Neutrophil (primary cell): ENCODE results near the gene B4GALT1.

ENCODE experiments used
- H3K27ac ChIP-seq: fragments of 200-600 bp; sonication (generic); 2 replicates; pipeline ENCODE4 v1.5.1; 2016; ENCODE audit warnings: mild to moderate bottlenecking, moderate library complexity
- H3K27me3 ChIP-seq: fragments of 200-600 bp; sonication (generic); 2 replicates; pipeline ENCODE4 v1.6.0; 2016; ENCODE audit warnings: mild to moderate bottlenecking
- H3K36me3 ChIP-seq: fragments of 200-600 bp; sonication (generic); 2 replicates; pipeline ENCODE4 v1.5.1; 2017
- H3K4me1 ChIP-seq, 2 experiments: fragments of 200-600 bp in 1 of 2; sonication (generic) in 1 of 2; 1 replicate in 1 of 2; 2 replicates in 1 of 2; pipeline versions ENCODE4 v1.5.1 to v1.6.1; 2013 to 2016; ENCODE audit warnings: low read depth in 1 of 2, low read length in 1 of 2, mild to moderate bottlenecking in 1 of 2, moderate library complexity in 1 of 2; ENCODE audit not compliant: control insufficient read depth in 1 of 2, insufficient read depth in 1 of 2
- H3K4me3 ChIP-seq, 2 experiments: fragments of 200-600 bp in 1 of 2; sonication (generic) in 1 of 2; 1 replicate in 1 of 2; 2 replicates in 1 of 2; pipeline ENCODE4 v1.5.1; 2013 to 2016; ENCODE audit warnings: low read depth in 1 of 2, low read length in 1 of 2, mild to moderate bottlenecking in 1 of 2, moderate library complexity in 1 of 2
- H3K9me3 ChIP-seq: fragments of 200-600 bp; sonication (generic); 2 replicates; pipeline ENCODE4 v1.5.1; 2016
- TF ChIP-seq, protein P1 (sequence below): fragments of 200-600 bp; sonication (generic); IDR thresholded peaks from 2 replicates; pipeline ENCODE4 v1.5.1; 2016; ENCODE audit warnings: antibody characterized with exemption

Gene B4GALT1

DNA sequence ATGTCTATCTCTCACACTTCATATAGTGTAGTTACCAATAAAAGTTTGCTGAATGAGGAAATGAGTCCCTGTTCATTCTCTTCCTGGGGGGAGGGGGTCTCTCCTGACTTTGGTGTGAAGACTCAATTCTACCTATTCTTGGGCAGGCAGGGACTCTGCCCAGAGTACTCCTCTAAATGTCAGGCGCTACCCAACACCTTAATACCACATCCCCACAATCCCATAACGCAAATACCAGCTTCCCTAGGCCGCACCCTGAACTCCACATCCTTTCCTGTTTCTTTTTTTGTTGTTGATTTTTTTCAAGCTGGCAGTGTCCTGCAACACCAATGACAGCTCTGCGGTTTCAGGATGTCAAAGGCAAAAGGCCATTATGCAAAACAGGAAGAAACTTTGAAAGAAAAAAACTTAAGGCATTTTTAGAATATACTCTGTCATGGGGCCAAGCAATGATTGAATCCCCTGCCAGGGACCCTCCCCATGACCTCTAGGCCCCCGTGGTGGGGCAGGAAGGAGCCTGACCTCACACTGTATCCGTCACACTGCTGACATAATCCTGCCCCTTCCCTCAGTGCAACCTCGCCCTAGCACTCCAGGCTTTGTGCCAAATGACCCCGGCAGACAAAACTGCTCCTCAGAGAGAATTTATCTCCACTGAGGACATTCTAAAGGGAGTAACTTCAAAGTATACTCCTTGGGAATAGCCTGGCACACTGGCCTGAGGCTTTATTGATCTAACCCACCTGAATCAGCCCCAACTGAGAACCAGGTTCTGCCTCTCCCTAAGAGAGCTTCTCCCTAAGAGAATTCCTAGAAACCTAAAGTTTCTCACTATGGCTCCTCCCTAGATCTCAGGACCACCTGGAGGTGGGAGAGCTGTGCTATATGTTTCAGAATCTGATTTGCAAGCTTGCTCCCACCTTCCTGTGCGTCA is 8.0 kb downstream of the B4GALT1 start:
- Histone ChIP-seq H3K9me3 (no peaks in the 10 kb centered on the region), H3K4me3 (peak overlapping the region; percentile 43)

DNA sequence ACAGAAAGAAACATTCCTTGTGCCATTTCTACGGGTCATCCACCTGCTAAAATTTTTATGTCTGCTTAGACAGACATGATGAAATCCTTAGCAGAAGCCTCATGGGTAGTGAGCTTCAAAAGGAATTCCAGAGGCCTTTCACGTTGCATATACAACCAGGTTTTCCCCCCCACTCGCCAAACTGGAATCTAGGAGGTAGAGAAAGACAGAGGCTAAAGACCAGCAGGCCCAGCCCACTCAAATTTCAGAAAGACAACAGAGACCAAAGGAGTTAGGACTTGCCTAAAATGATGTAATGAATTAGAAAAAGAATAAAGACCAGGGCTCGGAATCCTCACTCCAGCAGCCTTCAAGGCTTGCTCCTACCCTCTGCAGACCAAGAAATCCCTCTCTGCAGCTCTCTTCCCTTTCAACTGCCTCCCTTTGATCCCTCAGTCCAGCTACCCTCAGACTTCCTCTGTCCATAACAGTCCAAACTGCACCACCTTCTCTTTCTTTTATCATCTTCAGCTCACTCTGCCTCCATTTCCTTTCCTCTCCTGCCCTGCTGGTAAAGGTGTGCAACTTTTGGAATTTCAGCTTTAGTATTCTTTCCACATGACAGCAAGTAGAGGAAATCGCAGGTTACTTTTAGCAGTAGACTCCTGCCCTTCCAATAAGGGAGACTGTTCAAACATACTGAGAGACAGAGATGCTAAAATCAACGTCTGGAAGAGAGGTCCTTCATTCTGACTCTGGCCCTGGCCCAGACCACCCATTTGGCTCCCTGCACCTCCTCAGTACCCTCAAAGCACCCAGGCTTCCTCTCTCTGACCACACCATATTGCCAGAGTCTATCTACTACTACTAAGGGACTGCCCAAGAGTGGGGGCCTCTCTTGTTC is 8.9 kb downstream of the B4GALT1 start:
- H3K27me3 ChIP-seq = no peaks in the 10 kb centered on the region
- H3K4me1 ChIP-seq = peaks cover 99 to 100% of the 10 kb centered on the region in 2 experiments
- H3K4me3 ChIP-seq = peak overlapping the region; percentile 43
- TF ChIP-seq, protein P1, sequence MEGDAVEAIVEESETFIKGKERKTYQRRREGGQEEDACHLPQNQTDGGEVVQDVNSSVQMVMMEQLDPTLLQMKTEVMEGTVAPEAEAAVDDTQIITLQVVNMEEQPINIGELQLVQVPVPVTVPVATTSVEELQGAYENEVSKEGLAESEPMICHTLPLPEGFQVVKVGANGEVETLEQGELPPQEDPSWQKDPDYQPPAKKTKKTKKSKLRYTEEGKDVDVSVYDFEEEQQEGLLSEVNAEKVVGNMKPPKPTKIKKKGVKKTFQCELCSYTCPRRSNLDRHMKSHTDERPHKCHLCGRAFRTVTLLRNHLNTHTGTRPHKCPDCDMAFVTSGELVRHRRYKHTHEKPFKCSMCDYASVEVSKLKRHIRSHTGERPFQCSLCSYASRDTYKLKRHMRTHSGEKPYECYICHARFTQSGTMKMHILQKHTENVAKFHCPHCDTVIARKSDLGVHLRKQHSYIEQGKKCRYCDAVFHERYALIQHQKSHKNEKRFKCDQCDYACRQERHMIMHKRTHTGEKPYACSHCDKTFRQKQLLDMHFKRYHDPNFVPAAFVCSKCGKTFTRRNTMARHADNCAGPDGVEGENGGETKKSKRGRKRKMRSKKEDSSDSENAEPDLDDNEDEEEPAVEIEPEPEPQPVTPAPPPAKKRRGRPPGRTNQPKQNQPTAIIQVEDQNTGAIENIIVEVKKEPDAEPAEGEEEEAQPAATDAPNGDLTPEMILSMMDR = no peak
- H3K36me3 ChIP-seq = no peaks in the 10 kb centered on the region
- peak overlapping the region; percentile 99 for H3K27ac ChIP-seq
- H3K9me3 ChIP-seq = no peaks in the 10 kb centered on the region

More for the DNA sequence above, 8.0 kb downstream of the B4GALT1 start:
- H3K27me3 ChIP-seq = no peaks in the 10 kb centered on the region
- H3K4me1 ChIP-seq = peaks cover 100% of the 10 kb centered on the region in 2 experiments
- H3K27ac ChIP-seq = peak overlapping the region; percentile 99
- no peaks in the 10 kb centered on the region for H3K36me3 ChIP-seq
- TF ChIP-seq, protein P1 = no peak

DNA sequence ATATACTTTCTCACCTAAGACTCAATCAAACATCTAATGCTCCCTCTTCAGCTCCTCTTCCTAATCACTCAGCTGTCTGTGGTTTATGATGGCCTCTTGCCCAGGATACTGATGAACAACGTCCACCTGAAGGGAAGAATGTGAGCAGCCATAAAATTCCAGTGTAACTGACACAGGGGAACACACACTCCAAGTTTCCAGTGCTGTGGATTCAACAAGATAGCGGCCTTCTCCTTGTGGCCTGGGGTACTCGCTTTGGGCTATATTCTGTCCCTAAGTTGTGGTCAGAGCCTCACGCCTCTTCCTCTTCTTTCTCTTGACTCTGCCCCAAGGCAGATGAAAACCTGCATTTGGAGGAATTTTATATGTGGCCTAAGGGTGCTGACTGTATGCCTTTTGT is 11.7 kb downstream of the B4GALT1 start:
- Histone ChIP-seq H3K9me3 (no peaks in the 10 kb centered on the region), H3K36me3 (no peaks in the 10 kb centered on the region), H3K4me1 (peaks cover 95 to 98% of the 10 kb centered on the region in 2 experiments), H3K27me3 (no peaks in the 10 kb centered on the region), H3K27ac (peak overlapping the region; percentile 99), H3K4me3 (peak overlapping the region in 1 of 2 experiments; percentile 39)
- TF ChIP-seq, protein P1 = no peak

GRCh38 chr9:33154371-33154770 is 12.8 kb downstream of the B4GALT1 start:
- H3K4me1 ChIP-seq = peaks cover 88 to 89% of the 10 kb centered on the region in 2 experiments
- TF ChIP-seq, protein P1 = no peak
- peak overlapping the region in 1 of 2 experiments; percentile 39 for H3K4me3 ChIP-seq
- peak overlapping the region; percentile 99 for H3K27ac ChIP-seq
- H3K27me3 ChIP-seq = no peaks in the 10 kb centered on the region
- no peaks in the 10 kb centered on the region for H3K9me3 ChIP-seq
- no peaks in the 10 kb centered on the region for H3K36me3 ChIP-seq

DNA sequence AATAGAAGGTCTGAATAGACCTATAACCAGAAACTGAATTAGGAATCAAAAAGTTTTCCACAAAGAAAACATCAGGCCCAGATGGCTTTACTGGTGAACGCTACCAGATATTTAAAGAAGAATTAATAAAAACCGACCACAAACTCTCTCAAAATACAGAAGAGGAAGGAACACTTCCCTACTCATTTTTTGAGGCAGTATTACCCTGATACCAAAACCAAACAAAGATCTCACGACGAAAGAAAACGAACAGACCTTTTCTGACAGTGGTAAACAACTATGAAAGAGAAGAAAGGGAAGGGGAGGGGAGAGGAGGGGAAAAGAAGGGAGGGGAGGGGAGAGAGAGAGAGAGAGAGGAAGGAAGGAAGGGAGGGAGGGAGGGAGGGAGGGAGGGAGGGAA is 13.5 kb downstream of the B4GALT1 start:
- no peaks in the 10 kb centered on the region for H3K27me3 ChIP-seq
- H3K36me3 ChIP-seq = no peaks in the 10 kb centered on the region
- peaks cover 82 to 88% of the 10 kb centered on the region in 2 experiments for H3K4me1 ChIP-seq
- H3K4me3 ChIP-seq = peak overlapping the region; percentile 23 to 28
- TF ChIP-seq, protein P1 = no peak
- H3K9me3 ChIP-seq = no peaks in the 10 kb centered on the region
- H3K27ac ChIP-seq = peak overlapping the region; percentile 99
